HAP-1 (cell line): ENCODE measurements around the gene GAS2L2.
A peak's percentile ranks its signal among the peaks of the same experiment; 100 is the strongest.
"Not testable (repeated sequence)": the region's sequence is repeated elsewhere in the genome, so short reads cannot be mapped to it uniquely, and the experiment has no call there.

ENCODE experiments used
- DNase-seq, 2 experiments: peaks; one replicate each; pipeline ENCODE4 v3.0.0-alpha.2; 2016 to 2020; ENCODE audit warnings: low spot score in 2 of 2
- H3K27me3 ChIP-seq: fragments of 250-450 bp; sonication (Bioruptor Pico); 2 replicates; pipeline ENCODE4 v1.5.1; 2020; ENCODE audit warnings: low read depth, mild to moderate bottlenecking, moderate library complexity
- H3K36me3 ChIP-seq: fragments of 250-450 bp; sonication (Bioruptor Pico); replicated peaks from 2 replicates; pipeline ENCODE4 v1.5.1; 2020; ENCODE audit warnings: mild to moderate bottlenecking
- H3K4me1 ChIP-seq: fragments of 250-450 bp; sonication (Bioruptor Pico); 2 replicates; pipeline ENCODE4 v1.5.1; 2020; ENCODE audit warnings: mild to moderate bottlenecking
- H3K4me3 ChIP-seq: fragments of 250-450 bp; sonication (Bioruptor Pico); 2 replicates; pipeline ENCODE4 v1.5.1; 2020; ENCODE audit warnings: mild to moderate bottlenecking, moderate library complexity
- H3K9me3 ChIP-seq: fragments of 250-450 bp; sonication (Bioruptor Pico); 2 replicates; pipeline ENCODE4 v1.5.1; 2020; ENCODE audit warnings: mild to moderate bottlenecking, moderate library complexity
- in situ Hi-C: fragments of 300-500 bp; cut with MboI; formaldehyde crosslinking; loops from 3 replicates; pipeline ENCODE4 v1.14.3; 2020; ENCODE audit warnings: low sequenced_read_pairs, inconsistent platforms, mixed read lengths

The GAS2L2 gene

DNA sequence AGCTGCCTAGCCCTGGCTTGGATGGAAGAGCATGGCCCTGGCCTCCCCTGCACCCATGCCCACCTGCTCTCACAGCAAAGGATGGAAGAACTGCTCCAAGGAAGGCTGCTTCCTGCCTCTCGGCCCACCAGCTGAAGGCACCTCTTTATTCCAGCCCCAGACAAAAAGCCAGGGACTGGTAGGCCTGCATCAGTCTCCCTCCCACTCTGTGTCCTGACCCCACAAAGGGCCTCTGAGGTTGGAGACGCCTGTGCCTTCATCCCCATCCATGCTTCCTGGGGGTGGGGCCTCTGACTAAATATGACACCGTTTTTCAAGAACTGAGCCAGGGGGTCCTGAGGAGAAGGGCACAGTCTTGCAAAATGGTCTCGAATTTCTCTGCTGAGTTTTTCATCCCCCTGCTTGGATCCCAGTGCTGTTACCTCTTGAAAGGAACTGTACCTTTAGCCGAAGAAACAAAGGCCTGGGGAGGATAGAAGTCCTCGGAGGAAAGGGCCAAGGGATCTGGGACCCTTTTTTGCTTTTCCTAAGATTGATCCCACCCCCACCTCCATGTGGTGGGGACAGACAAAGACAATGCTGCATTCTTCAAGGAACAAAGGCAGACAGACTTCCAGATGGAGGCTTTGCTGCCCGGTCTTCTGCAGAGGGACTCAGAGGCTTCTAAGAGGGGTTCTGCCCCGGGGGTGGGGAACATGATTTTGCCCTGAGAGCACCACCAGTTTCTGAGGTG is 12.9 kb upstream of the GAS2L2 start:
- no peaks in the 10 kb centered on the region for H3K4me1 ChIP-seq
- H3K27me3 ChIP-seq, result no peaks in the 10 kb centered on the region
- H3K4me3 ChIP-seq, result no peak overlapping the region
- H3K9me3 ChIP-seq, result no peaks in the 10 kb centered on the region
- in situ Hi-C loops, result no loop called here
- no peaks in the 10 kb centered on the region for H3K36me3 ChIP-seq
- no peak for DNase-seq

DNA sequence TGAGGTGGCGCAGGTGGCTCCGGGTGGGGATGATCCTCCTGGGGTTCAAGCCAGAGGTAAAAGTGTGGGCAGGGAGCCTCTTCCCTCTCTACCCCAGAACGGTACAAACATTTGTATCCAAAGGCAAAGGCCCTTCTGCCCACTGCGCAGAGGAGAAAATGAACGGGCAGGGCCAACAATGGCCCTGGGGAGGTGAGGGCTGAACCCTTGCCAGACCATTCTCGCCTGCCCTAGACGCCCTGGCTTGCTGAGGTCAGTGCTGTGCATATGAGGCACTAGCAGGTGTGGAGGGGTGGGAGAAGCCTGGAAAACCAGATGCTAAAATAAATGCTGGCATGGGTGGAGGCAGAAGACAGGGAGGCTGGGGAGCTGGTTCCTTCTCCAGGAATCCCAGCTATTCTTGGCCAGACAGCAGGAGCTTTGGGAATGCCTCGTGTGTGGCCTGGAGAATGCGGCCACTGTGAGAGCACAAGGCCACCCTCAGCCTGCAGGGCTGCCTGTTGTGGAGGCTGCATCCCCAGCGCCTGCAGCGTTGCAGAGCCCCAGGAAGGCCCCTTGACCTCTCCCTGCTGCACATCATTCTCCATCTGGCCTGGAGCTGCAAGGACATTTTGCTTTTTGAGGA is 12.2 kb upstream of the GAS2L2 start:
- Histone ChIP-seq H3K9me3 (no peaks in the 10 kb centered on the region), H3K27me3 (no peaks in the 10 kb centered on the region), H3K4me3 (peak overlapping the region; percentile 42; the same call in 1 of the 2 replicates), H3K36me3 (no peaks in the 10 kb centered on the region), H3K4me1 (no peaks in the 10 kb centered on the region)
- no peak for DNase-seq
- in situ Hi-C loops, result no loop called here

DNA sequence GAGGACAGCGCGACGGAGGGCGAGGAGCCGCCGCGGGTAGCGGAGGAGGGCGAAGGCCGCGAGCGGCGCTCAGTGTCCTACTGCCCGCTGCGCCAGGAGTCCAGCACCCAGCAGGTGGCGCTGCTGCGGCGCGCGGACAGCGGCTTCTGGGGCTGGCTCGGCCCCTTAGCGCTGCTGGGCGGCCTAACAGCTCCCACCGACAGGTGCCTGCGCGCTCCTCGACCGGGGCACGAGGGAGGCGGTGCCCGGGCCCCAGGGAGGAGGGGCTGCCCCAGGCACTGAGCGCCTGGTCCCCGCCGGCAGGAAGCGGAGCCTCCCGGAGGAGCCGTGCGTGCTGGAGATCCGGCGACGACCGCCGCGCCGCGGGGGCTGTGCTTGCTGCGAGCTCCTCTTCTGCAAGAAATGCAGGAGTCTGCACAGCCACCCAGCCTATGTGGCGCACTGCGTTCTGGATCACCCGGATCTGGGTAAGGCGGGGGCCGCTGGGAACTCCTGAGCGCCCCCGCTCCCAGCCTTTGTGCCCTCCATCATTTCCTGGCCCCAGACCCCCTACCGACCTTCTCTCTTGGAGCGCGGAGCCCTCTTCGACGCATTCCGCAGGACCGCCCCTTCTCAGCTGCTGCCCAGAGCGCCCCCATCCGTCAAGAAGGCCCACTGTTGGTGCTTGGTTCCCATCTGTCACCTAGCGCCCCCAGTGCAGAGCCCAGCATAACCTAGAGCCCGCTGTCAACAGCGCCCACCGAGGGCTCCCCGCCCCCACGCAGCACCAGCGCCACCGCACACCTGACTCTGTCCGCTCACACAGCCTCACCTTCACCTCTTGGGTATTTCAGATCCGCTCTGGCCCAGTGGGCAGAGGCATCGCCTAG is 11.3 kb upstream of the GAS2L2 start:
- H3K4me3 ChIP-seq, result peak overlapping the region; percentile 42
- in situ Hi-C loops, result loop anchor here (5.0 kb wide), 1 partner anchor 43 kb away; the partner anchor contains the start of gene TAF15
- peak; percentile 90 to 92 for DNase-seq
- no peaks in the 10 kb centered on the region for H3K9me3 ChIP-seq
- H3K27me3 ChIP-seq, result no peaks in the 10 kb centered on the region
- H3K4me1 ChIP-seq, result no peaks in the 10 kb centered on the region
- H3K36me3 ChIP-seq, result no peaks in the 10 kb centered on the region

DNA sequence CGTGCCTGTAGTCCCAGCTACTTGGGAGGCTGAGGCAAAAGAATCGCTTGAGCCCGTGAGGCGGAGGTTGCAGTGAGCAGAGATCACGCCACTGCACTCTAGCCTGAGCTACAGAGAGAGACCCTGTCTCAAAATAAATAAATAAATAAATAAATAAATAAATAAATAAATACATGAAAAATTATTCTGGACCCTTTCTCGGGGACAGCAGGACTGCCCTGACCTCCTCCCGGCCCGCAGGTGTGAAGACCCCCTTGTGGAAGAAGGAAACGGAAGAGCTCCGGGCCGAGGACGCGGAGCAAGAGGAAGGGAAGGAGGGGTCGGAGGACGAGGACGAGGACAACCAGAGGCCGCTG is 10.7 kb upstream of the GAS2L2 start:
- Histone ChIP-seq H3K9me3 (no peaks in the 10 kb centered on the region), H3K36me3 (no peaks in the 10 kb centered on the region), H3K4me3 (peak overlapping the region; percentile 42), H3K27me3 (no peaks in the 10 kb centered on the region), H3K4me1 (no peaks in the 10 kb centered on the region)
- in situ Hi-C loops, result loop anchor here (5.0 kb wide), 1 partner anchor 44 kb away; the partner anchor contains the start of gene TAF15
- no peak for DNase-seq

DNA sequence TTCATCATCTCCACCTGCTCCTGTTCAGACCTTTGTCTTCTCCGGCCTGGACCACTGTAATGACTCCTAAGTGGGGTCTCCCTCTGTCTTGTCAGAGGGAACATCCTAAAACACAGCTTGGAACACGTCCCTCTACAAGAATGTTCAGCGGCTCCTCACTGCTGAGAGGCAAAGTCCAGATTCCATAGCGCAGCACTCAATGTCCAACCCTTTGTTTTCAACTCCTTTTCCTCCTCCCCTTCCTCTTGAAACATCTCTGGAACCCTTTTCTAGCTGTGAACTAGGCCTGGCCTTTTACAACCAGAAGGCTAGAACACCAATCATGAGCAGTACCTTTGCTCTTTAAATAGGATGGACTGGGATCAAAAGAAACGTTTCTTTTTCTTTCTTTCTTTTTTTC is 8.6 kb upstream of the GAS2L2 start:
- in situ Hi-C loops, result loop anchor here (5.0 kb wide), 1 partner anchor 46 kb away; the partner anchor contains the start of gene TAF15
- no peak for DNase-seq
- H3K4me1 ChIP-seq, result no peaks in the 10 kb centered on the region
- no peaks in the 10 kb centered on the region for H3K36me3 ChIP-seq
- H3K4me3 ChIP-seq, result no peak overlapping the region
- no peaks in the 10 kb centered on the region for H3K27me3 ChIP-seq
- no peaks in the 10 kb centered on the region for H3K9me3 ChIP-seq

DNA sequence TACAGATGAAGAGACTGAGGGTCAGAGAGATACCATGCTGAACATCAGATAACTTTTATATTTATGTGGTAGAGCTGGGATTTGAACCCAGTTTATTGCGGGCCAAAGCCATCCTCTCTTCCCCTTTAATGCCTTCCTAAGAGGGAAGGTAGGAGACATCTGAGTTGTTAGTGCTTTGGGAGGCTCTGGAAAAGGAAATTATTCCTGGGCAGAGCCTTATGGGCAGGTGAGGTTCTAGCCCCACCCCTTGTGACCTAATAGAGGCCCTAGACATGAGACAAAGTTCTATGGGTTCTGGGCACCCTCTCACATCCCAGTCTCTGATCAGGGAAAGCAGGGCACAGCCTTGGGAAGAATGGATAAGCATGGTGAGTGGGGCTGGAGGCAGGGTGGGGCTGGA is 7.5 kb upstream of the GAS2L2 start, which contains the start of gene C17orf50:
TSS of gene C17orf50 (plus strand) at position 301 of the 400 bp plus-strand sequence. CDS start at position 356, 55 bp downstream.
- Histone ChIP-seq H3K4me3 (no peak within 1 kb of the TSS), H3K27me3 (no peaks in the 10 kb centered on the region), H3K36me3 (no peaks in the 10 kb centered on the region), H3K4me1 (no peaks in the 10 kb centered on the region), H3K9me3 (no peaks in the 10 kb centered on the region)
- no peak for DNase-seq
- in situ Hi-C loops, result loop anchor here (5.0 kb wide), 1 partner anchor 47 kb away; the partner anchor contains the start of gene TAF15

DNA sequence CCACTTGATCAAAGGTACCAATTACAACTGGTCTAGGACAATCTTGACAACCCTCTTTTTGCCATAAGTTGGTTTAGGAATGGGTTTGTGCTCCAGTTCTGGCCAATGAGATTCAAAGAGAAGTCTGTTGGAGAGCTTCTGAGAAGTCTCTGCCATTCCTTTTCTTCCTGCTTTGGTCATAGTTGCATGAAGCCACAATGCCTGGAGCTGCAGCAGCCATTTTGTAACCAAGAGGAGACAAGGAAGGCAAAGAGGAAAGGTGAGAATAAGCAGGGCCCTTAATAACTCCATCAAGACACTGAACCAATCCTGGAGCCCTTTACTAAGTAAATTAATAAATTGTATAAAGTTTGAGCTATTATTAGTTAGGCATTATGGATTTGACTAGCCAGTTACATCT is 4.2 kb upstream of the GAS2L2 start:
- no peaks in the 10 kb centered on the region for H3K4me1 ChIP-seq
- in situ Hi-C loops, result no loop called here
- H3K36me3 ChIP-seq, result no peaks in the 10 kb centered on the region
- no peak for DNase-seq
- no peaks in the 10 kb centered on the region for H3K9me3 ChIP-seq
- no peaks in the 10 kb centered on the region for H3K27me3 ChIP-seq
- no peak overlapping the region for H3K4me3 ChIP-seq

DNA sequence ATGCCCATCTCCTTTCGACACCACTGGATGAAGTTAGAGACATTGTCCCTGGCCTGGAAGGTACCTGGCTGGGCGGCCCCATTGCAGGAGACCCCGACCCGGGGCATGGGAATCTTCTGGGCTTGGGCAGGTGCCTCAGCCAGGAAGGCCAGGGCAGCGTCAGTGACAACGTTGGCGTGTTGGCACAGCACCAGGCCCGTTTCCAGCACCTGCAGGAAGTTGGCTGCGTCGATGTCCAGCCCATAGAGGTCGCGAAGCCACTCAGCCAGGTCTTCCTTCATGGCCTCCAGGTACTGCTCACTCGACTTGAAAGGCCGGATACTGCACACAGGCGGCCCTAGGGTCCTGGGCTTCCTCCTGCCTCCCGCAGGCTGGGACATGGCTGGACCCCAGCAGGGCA is 568 bp downstream of the GAS2L2 start:
- DNase-seq, result no peak
- H3K9me3 ChIP-seq, result no peaks in the 10 kb centered on the region
- H3K4me3 ChIP-seq, result no peak overlapping the region
- H3K36me3 ChIP-seq, result no peaks in the 10 kb centered on the region
- H3K4me1 ChIP-seq, result no peaks in the 10 kb centered on the region
- in situ Hi-C loops, result no loop called here
- H3K27me3 ChIP-seq, result no peaks in the 10 kb centered on the region

DNA sequence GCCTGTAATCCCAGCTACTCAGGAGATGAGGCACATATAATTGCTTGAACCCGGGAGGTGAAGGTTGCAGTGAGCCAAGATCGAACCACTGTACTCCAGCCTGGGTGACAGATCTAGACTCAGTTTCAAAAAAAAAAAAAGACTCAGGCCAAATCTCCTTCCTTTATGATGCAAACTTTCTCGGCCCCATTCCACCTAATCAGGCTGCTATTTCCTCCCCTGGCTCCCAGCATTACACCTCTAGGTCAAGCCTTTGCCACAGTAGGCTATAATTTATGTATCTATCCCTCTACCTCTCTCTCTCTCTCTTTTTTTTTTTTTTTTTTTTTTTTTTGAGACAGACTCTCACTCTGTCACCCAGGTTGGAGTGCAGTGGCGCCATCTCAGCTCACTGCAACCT is 1.5 kb downstream of the GAS2L2 start:
- H3K27me3 ChIP-seq, H3K4me3 ChIP-seq, DNase-seq, H3K4me1 ChIP-seq, H3K36me3 ChIP-seq, H3K9me3 ChIP-seq, in situ Hi-C loops: not testable (repeated sequence)

DNA sequence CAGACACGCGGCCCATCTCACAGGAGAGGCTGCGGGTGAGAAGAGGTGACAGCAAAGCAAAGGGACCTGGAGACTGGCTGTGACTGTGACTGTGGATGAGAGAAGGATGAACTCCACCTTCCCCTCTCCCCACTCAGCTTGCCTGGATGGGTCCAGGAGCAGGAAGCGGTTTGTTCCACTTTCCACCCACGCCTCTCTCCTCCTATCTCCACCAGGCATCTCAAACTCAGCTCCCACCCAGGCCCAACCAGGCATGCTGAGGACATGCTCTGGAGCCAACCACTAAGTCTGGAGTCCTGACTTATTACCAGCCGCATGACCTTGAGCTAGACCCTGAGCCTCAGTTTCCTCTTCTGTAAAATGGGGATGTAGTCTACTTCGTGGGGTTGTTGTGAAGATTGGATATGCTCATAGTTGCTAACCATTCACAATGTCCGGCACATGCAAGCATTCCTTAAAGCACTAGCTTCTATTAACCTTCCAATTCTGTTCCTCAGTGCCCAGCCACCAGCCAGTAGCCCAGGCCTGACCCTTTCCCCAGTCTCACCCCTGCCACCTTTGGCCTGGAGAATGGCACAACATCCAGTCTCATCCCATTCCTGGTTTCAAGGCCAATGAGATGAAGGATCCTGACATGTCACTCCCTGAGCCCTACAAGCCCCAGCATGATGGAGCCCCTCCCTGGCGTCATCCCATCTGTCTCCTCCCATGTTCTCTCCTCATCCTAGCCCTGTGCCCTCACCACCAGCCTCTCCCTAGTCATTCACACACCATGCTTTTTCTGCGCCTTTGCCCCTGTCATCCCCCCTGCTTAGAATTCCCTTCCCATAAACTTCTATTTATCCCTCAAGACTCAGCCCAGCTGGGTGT is 2.3 kb downstream of the GAS2L2 start:
- no peaks in the 10 kb centered on the region for H3K36me3 ChIP-seq
- H3K4me1 ChIP-seq, result no peaks in the 10 kb centered on the region
- DNase-seq, result no peak
- in situ Hi-C loops, result no loop called here
- no peaks in the 10 kb centered on the region for H3K27me3 ChIP-seq
- H3K4me3 ChIP-seq, result no peak overlapping the region
- H3K9me3 ChIP-seq, result no peaks in the 10 kb centered on the region

DNA sequence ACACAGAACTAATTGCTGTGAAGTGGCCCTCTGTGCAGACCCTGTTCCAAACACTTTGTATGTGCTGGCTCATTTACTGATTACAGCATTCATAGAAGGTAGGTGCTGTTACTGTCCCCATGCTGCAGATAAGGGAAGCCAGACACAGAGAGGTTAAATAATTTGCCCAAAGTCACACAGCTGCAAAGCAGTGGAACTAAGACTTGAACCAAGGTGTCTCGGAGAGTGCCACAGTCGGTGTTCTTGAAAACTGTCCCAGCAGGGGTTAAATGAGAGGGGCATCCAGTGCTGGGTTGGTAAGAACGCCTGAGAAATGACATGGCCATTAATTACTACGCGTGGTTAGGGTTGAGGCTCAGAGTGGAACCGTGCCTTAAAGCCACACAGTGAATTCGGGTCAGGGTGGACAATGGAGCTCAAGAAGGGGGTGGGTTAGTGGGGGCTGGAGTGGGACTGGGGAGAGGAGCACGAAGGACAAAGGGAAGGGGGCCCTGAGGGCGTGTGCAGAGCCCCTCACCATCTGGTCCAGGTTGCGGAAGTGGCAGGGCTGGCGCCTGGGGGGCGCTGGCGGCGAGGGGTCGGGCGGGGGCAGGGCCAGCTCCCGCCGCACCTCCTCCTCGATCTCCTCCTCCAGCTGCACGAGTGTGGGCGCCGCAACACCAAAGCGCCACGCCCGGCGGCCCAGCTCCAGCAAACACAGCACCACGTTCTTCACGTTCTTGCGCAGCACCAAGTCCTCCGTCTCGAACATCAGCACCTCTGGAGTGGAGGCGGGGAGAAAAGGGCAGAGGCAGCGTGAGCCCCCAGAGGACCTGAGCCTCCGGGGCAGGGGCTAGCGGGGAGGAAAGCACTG is 3.3 kb downstream of the GAS2L2 start:
- Histone ChIP-seq H3K4me3 (no peak overlapping the region), H3K36me3 (no peaks in the 10 kb centered on the region), H3K27me3 (no peaks in the 10 kb centered on the region), H3K9me3 (no peaks in the 10 kb centered on the region), H3K4me1 (no peaks in the 10 kb centered on the region)
- in situ Hi-C loops, result loop anchor here (5.0 kb wide), 1 partner anchor 142 kb away; no protein-coding TSS in a partner anchor
- DNase-seq, result no peak

DNA sequence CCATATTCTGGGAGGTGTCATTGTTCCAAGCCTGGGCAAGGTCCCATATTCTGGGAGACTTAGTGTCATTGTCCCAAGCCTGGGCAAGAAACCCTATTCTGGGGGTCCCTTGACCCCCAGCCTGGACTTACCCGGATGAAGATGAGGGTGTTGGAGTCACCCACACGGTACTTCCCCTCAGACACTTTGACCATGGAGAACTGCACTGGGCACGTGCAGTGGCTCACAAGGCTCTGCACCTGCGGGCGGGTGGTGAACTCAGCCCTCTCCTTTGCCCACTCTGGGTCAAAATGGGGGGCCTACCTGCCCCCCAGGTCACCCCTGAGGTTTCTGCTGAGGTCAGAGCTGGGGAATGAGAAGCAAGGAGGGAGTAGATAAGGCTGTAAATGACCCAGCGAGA is 4.1 kb downstream of the GAS2L2 start:
- DNase-seq, result no peak
- Histone ChIP-seq H3K27me3 (no peaks in the 10 kb centered on the region), H3K4me1 (no peaks in the 10 kb centered on the region), H3K4me3 (no peak overlapping the region), H3K9me3 (no peaks in the 10 kb centered on the region), H3K36me3 (no peaks in the 10 kb centered on the region)
- in situ Hi-C loops, result loop anchor here (5.0 kb wide), 1 partner anchor 142 kb away; no protein-coding TSS in a partner anchor
